Measurements from ENCODE around the gene VRK3. TPM values are rescaled to one million over a fixed set of nuclear protein-coding genes. Genes with fewer than 3 reads are reported as not detected.

Gene VRK3
- total and polyA plus RNA-seq, 4 donors, result 16.2 to 23.6 (median 20.3) TPM

DNA sequence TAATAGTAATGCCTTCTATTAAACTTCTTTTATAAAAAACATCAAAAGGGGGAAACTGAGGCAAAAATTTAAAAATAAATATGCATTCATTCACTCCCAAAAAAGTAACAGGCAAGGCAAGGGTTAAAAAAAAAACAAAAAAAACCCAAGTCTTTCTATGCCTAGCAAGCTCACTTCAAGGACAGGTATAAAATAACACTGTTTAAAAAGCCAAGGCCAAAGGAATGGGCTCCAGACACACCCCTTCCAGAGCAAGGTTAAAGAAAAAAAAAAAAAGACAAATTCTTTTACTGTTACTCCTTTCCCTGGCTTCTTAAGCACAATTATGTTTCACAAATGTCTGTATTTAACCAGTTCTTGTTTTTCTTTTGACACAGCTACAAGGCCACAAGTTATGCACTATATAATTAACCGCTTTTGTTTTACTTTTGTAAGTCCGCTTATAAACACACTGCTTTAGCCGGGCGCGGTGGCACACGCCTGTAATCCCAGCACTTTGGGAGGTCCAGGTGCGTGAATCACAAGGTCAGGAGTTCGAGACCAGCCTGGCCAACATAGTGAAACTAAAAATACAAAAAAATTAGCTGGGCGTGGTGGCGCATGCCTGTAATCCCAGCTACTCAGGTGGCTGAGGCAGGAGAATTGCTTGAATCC is 67.8 kb downstream of the VRK3 start:
- peaks cover 0 to 20% (median 12%) of the 10 kb centered on the region in 4 donors for H3K4me1 ChIP-seq (ENCODE audit: control insufficient read depth in 4 of 4, insufficient read depth in 4 of 4, low read length in 3 of 4)
- WGBS, result 84% methylated on average over 10 of the region's 10 CpGs
- no peak for DNase-seq (ENCODE audit: low spot score)
- H3K9me3 ChIP-seq (ENCODE audit: control insufficient read depth in 4 of 4, low read length in 3 of 4), result no peaks in the 10 kb centered on the region
- H3K27me3 ChIP-seq (ENCODE audit: control insufficient read depth in 4 of 4, insufficient read depth in 4 of 4, low read length in 3 of 4), result no peaks in the 10 kb centered on the region
- TF ChIP-seq HNF4A (conservative IDR thresholded peaks at IDR 0.05) (no peak), TAF1 (conservative IDR thresholded peaks at IDR 0.05) (no peak), FOXA1 (IDR thresholded peaks at IDR 0.05) (no peak), EGR1 (IDR thresholded peaks at IDR 0.05; ENCODE audit: low read depth in 2 of 2) (no peak), RXRA (IDR thresholded peaks at IDR 0.05) (no peak), NR2F2 (IDR thresholded peaks at IDR 0.05) (no peak), GABPA (IDR thresholded peaks at IDR 0.05 in 1 of 2, conservative IDR thresholded peaks at IDR 0.05 in 1 of 2) (no peak), FOXA2 (IDR thresholded peaks at IDR 0.05) (no peak), JUND (IDR thresholded peaks at IDR 0.05) (no peak), HNF4G (IDR thresholded peaks at IDR 0.05) (no peak), YY1 (IDR thresholded peaks at IDR 0.05) (no peak), RAD21 (IDR thresholded peaks at IDR 0.05) (no peak), SP1 (IDR thresholded peaks at IDR 0.05) (no peak)
- TF ChIP-seq, protein P1, sequence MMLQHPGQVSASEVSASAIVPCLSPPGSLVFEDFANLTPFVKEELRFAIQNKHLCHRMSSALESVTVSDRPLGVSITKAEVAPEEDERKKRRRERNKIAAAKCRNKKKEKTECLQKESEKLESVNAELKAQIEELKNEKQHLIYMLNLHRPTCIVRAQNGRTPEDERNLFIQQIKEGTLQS (IDR thresholded peaks at IDR 0.05), result no peak
- TF ChIP-seq, protein P2, sequence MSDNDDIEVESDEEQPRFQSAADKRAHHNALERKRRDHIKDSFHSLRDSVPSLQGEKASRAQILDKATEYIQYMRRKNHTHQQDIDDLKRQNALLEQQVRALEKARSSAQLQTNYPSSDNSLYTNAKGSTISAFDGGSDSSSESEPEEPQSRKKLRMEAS (IDR thresholded peaks at IDR 0.05), result no peak
- TF ChIP-seq, protein P3, sequence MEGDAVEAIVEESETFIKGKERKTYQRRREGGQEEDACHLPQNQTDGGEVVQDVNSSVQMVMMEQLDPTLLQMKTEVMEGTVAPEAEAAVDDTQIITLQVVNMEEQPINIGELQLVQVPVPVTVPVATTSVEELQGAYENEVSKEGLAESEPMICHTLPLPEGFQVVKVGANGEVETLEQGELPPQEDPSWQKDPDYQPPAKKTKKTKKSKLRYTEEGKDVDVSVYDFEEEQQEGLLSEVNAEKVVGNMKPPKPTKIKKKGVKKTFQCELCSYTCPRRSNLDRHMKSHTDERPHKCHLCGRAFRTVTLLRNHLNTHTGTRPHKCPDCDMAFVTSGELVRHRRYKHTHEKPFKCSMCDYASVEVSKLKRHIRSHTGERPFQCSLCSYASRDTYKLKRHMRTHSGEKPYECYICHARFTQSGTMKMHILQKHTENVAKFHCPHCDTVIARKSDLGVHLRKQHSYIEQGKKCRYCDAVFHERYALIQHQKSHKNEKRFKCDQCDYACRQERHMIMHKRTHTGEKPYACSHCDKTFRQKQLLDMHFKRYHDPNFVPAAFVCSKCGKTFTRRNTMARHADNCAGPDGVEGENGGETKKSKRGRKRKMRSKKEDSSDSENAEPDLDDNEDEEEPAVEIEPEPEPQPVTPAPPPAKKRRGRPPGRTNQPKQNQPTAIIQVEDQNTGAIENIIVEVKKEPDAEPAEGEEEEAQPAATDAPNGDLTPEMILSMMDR (IDR thresholded peaks at IDR 0.05; ENCODE audit: low read depth, low read length, missing input control), result no peak
- TF ChIP-seq, protein P4, sequence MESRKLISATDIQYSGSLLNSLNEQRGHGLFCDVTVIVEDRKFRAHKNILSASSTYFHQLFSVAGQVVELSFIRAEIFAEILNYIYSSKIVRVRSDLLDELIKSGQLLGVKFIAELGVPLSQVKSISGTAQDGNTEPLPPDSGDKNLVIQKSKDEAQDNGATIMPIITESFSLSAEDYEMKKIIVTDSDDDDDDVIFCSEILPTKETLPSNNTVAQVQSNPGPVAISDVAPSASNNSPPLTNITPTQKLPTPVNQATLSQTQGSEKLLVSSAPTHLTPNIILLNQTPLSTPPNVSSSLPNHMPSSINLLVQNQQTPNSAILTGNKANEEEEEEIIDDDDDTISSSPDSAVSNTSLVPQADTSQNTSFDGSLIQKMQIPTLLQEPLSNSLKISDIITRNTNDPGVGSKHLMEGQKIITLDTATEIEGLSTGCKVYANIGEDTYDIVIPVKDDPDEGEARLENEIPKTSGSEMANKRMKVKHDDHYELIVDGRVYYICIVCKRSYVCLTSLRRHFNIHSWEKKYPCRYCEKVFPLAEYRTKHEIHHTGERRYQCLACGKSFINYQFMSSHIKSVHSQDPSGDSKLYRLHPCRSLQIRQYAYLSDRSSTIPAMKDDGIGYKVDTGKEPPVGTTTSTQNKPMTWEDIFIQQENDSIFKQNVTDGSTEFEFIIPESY (IDR thresholded peaks at IDR 0.05), result no peak
- TF ChIP-seq, protein P5, sequence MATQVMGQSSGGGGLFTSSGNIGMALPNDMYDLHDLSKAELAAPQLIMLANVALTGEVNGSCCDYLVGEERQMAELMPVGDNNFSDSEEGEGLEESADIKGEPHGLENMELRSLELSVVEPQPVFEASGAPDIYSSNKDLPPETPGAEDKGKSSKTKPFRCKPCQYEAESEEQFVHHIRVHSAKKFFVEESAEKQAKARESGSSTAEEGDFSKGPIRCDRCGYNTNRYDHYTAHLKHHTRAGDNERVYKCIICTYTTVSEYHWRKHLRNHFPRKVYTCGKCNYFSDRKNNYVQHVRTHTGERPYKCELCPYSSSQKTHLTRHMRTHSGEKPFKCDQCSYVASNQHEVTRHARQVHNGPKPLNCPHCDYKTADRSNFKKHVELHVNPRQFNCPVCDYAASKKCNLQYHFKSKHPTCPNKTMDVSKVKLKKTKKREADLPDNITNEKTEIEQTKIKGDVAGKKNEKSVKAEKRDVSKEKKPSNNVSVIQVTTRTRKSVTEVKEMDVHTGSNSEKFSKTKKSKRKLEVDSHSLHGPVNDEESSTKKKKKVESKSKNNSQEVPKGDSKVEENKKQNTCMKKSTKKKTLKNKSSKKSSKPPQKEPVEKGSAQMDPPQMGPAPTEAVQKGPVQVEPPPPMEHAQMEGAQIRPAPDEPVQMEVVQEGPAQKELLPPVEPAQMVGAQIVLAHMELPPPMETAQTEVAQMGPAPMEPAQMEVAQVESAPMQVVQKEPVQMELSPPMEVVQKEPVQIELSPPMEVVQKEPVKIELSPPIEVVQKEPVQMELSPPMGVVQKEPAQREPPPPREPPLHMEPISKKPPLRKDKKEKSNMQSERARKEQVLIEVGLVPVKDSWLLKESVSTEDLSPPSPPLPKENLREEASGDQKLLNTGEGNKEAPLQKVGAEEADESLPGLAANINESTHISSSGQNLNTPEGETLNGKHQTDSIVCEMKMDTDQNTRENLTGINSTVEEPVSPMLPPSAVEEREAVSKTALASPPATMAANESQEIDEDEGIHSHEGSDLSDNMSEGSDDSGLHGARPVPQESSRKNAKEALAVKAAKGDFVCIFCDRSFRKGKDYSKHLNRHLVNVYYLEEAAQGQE (IDR thresholded peaks at IDR 0.05), result no peak
- no peaks in the 10 kb centered on the region for H3K36me3 ChIP-seq (ENCODE audit: control insufficient read depth in 4 of 4, insufficient read depth in 3 of 4, low read depth in 1 of 4, low read length in 3 of 4)
- no peak overlapping the region for H3K4me3 ChIP-seq (ENCODE audit: low read depth in 1 of 3, low read length in 3 of 3)
- no peak overlapping the region for H3K27ac ChIP-seq (ENCODE audit: low read depth in 1 of 2, low read length in 2 of 2)
- H3K9ac ChIP-seq (ENCODE audit: low read depth in 1 of 2, low read length in 2 of 2), result no peak overlapping the region

All from liver (tissue), 9 donors.